GM23248 (cell line): ENCODE measurements around the gene TLX3.

Source experiments
- EZH2 ChIP-seq: fragments of 200-600 bp; sonication (generic); IDR thresholded peaks from 2 replicates; pipeline ENCODE4 v1.6.1; 2018; ENCODE audit warnings: antibody characterized with exemption, mild to moderate bottlenecking; ENCODE audit not compliant: insufficient read depth, poor library complexity, severe bottlenecking
- EZH2phosphoT487 ChIP-seq: fragments of 200-600 bp; sonication (generic); IDR thresholded peaks from 2 replicates; pipeline ENCODE4 v1.6.1; 2018; ENCODE audit warnings: antibody characterized with exemption, moderate library complexity, mild to moderate bottlenecking, low read depth; ENCODE audit not compliant: insufficient read depth

DNA sequence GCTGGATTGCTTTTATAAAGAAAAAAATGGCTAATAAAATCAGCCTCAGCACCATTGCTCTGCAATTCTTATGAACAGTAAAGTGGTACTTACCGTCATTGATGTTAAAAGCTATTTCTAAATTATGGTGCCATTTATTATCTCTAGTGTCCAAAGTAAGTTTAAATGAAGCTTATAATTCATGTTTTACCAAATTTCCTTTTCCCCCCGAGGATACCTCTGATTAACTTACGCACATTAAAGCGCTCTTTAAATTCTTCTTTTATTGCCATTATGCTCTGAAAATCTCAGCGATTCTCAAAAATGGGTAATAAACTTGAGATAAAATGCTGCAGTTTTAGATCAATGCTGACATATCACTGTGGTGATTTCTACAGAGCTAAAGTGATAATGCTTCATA is 13.5 kb downstream of the TLX3 start:
- TF ChIP-seq EZH2: no peak
- TF ChIP-seq EZH2phosphoT487: no peak
